Endodermal cell (in vitro differentiated cells): ENCODE data around the gene ACOT4. TPM values are rescaled to one million over a fixed set of nuclear protein-coding genes. Genes with fewer than 3 reads are reported as not detected.
"Not testable (repeated sequence)": the region's sequence is repeated elsewhere in the genome, so short reads cannot be mapped to it uniquely, and the experiment has no call there.

Experiments used
- DNase-seq: peaks from one replicate; pipeline ENCODE4 v3.0.0-alpha.2; 2017
- H3K27ac ChIP-seq: 2 replicates; pipeline ENCODE4 v1.5.1; 2013; ENCODE audit warnings: mild to moderate bottlenecking, low read depth, low read length, moderate library complexity
- H3K27me3 ChIP-seq: 2 replicates; pipeline ENCODE4 v1.6.1; 2013; ENCODE audit warnings: mild to moderate bottlenecking, low read length, moderate library complexity; ENCODE audit not compliant: insufficient read depth, control insufficient read depth, poor library complexity, severe bottlenecking
- H3K36me3 ChIP-seq: 2 replicates; pipeline ENCODE4 v1.7.0; 2013; ENCODE audit warnings: mild to moderate bottlenecking, low read length, moderate library complexity; ENCODE audit not compliant: control insufficient read depth, insufficient read depth
- H3K4me1 ChIP-seq: one replicate; pipeline ENCODE4 v1.7.0; 2013; ENCODE audit warnings: low read length; ENCODE audit not compliant: control insufficient read depth, insufficient read depth
- H3K4me3 ChIP-seq: 2 replicates; pipeline ENCODE4 v1.5.1; 2013; ENCODE audit warnings: mild to moderate bottlenecking, low read length, moderate library complexity
- H3K9ac ChIP-seq: 2 replicates; pipeline ENCODE4 v1.6.1; 2013; ENCODE audit warnings: mild to moderate bottlenecking, low read length, moderate library complexity; ENCODE audit not compliant: poor library complexity, severe bottlenecking; ENCODE audit errors: extremely low read depth
- H3K9me3 ChIP-seq: 2 replicates; pipeline ENCODE4 v1.6.1; 2013; ENCODE audit warnings: mild to moderate bottlenecking, low read length, moderate library complexity; ENCODE audit not compliant: control insufficient read depth
- H3K27ac Mint-ChIP-seq: 2 replicates; pipeline ENCODE4 v1.8.0; 2020; ENCODE audit warnings: mixed read lengths
- H3K27me3 Mint-ChIP-seq: 2 replicates; pipeline ENCODE4 v1.8.0; 2021; ENCODE audit warnings: mild to moderate bottlenecking, mixed read lengths; ENCODE audit not compliant: insufficient read depth
- H3K36me3 Mint-ChIP-seq: 2 replicates; pipeline ENCODE4 v1.8.0; 2020; ENCODE audit warnings: low read depth, mixed read lengths
- H3K4me1 Mint-ChIP-seq: 2 replicates; pipeline ENCODE4 v1.8.0; 2020; ENCODE audit warnings: mixed read lengths
- H3K4me3 Mint-ChIP-seq: 2 replicates; pipeline ENCODE4 v1.8.0; 2020; ENCODE audit warnings: mild to moderate bottlenecking, moderate library complexity, mixed read lengths
- H3K9me3 Mint-ChIP-seq: 2 replicates; pipeline ENCODE4 v1.8.0; 2020; ENCODE audit warnings: mild to moderate bottlenecking, mixed read lengths
- WGBS, 2 experiments: methylation state at CpG; one replicate each; pipeline versions ENCODE4 v1.1.5 to v1.1.7; 2013; ENCODE audit warnings: missing lambda C conversion rate in 2 of 2, mixed read lengths in 1 of 2; ENCODE audit not compliant: insufficient coverage in 1 of 2, insufficient read length in 1 of 2; 5-methylcytosine and 5-hydroxymethylcytosine counted together
- total RNA-seq, 2 donors: library from RNA; stranded (reverse); fragmentation: NEBNext Ultra II Directional in 1 of 2; extraction: Animal tissue kit (Norgen Biotek cat#: 25700) in 1 of 2; gene quantifications; 2 replicates in 1 of 2; 3 replicates in 1 of 2; pipeline ENCODE4 v1.2.1, GENCODE V29; 2021
- TF ChIP-seq, protein P1 (sequence below): fragments of 200-600 bp; sonication (generic); conservative IDR thresholded peaks from 2 replicates; pipeline ENCODE4 v1.5.0; 2021; ENCODE audit warnings: antibody characterized with exemption, mild to moderate bottlenecking

The ACOT4 gene
- total RNA-seq, 2 donors from 2014 or later = 0.97 to 2.0 TPM

DNA sequence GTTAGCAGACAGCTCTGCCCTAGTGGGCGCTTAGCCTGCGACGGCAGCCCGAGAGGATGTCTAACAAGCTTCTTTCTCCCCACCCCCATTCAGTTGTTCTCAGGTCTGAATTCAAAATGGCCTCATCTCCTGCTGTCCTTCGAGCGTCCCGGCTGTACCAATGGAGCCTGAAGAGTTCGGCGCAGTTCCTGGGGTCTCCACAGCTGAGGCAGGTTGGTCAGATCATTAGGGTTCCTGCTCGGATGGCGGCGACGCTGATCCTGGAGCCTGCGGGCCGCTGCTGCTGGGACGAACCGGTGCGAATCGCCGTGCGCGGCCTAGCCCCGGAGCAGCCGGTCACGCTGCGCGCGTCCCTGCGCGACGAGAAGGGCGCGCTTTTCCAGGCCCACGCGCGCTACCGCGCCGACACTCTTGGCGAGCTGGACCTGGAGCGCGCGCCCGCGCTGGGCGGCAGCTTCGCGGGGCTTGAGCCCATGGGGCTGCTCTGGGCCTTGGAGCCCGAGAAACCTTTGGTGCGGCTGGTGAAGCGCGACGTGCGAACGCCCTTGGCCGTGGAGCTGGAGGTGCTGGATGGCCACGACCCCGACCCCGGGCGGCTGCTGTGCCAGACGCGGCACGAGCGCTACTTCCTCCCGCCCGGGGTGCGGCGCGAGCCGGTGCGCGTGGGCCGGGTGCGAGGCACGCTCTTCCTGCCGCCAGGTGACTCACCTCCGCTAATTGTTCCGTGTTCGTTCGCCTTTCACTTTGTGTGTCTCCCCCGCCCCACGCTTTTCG, 22.3 kb upstream of the ACOT4 start, which contains the start of gene ACOT2:
Gene ACOT2, plus strand, starts transcription at position 29 of the 774 bp plus-strand sequence. Its CDS starts 28 bp downstream, at position 57.
- Histone ChIP-seq H3K27ac (peak within 1 kb of the TSS; percentile 5), H3K9ac (peak within 1 kb of the TSS; percentile 63), H3K4me3 (peak within 1 kb of the TSS; percentile 75)
- H3K4me1 Mint-ChIP-seq = peaks cover 15% of the 10 kb centered on the region
- H3K36me3 ChIP-seq, H3K27me3 ChIP-seq, H3K9me3 ChIP-seq, H3K4me1 ChIP-seq, H3K27me3 Mint-ChIP-seq: not testable (repeated sequence)
- peak within 1 kb of the TSS; percentile 75 for H3K4me3 Mint-ChIP-seq
- 6 to 18% methylated on average over 15 to 83 of the region's 83 CpGs for WGBS, 2 experiments
- TF ChIP-seq, protein P1, sequence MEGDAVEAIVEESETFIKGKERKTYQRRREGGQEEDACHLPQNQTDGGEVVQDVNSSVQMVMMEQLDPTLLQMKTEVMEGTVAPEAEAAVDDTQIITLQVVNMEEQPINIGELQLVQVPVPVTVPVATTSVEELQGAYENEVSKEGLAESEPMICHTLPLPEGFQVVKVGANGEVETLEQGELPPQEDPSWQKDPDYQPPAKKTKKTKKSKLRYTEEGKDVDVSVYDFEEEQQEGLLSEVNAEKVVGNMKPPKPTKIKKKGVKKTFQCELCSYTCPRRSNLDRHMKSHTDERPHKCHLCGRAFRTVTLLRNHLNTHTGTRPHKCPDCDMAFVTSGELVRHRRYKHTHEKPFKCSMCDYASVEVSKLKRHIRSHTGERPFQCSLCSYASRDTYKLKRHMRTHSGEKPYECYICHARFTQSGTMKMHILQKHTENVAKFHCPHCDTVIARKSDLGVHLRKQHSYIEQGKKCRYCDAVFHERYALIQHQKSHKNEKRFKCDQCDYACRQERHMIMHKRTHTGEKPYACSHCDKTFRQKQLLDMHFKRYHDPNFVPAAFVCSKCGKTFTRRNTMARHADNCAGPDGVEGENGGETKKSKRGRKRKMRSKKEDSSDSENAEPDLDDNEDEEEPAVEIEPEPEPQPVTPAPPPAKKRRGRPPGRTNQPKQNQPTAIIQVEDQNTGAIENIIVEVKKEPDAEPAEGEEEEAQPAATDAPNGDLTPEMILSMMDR = peak; percentile 8
- DNase-seq = peak; percentile 78
- H3K27ac Mint-ChIP-seq = peak within 1 kb of the TSS; percentile 95
- peaks cover 19% of the 10 kb centered on the region for H3K9me3 Mint-ChIP-seq
- H3K36me3 Mint-ChIP-seq = peaks cover 40% of the 10 kb centered on the region

DNA sequence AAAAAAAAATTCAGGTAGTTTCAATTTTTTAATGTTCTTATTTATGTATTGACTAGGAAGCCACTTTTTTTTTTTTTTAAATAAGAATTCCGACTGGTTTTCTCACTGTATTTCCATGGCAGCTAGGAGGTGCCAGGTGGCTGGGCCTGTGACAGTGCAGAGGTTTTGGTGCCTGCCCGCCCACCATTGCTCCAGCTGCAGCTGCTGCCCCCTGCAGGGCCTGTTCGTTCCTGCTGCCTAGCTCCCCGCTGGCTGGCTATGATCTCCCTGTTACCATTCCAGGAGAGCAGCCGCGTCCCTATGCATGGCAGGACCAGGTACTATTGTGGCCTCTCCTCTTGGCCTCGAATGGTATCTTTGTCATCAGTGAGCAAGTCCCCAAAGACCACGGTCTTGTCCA, 20.8 kb upstream of the ACOT4 start:
- Mint-ChIP-seq H3K4me1 (peaks cover 15% of the 10 kb centered on the region), H3K36me3 (peaks cover 33% of the 10 kb centered on the region), H3K4me3 (peak overlapping the region; percentile 75), H3K9me3 (peaks cover 13% of the 10 kb centered on the region)
- not testable (repeated sequence) for H3K27ac Mint-ChIP-seq, H3K9ac ChIP-seq, H3K27me3 Mint-ChIP-seq, H3K9me3 ChIP-seq, H3K4me3 ChIP-seq, H3K4me1 ChIP-seq, H3K27ac ChIP-seq, H3K36me3 ChIP-seq, H3K27me3 ChIP-seq
- 53 to 54% methylated on average over 5 to 7 of the region's 8 CpGs for WGBS, 2 experiments
- TF ChIP-seq, protein P1 = peak; percentile 81
- peak; percentile 89 for DNase-seq

DNA sequence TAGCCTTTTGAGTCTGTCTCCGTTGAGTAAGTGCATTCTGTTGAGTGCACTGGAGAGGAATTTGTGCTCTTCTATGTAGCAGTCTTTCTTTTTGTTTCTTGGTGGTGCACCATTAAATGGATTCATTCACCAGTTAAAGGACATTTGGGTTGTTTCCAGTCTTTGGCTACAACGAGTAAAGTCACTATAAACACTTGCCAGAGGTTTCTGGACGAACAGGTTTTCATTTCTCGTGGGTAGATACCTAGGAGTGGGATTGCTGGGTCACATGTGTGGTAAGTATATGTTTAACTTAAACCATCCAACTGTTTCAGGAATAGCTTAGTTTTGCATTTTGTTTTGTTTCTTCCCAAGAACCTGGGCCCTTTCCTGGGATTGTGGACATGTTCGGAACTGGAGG, 18.6 kb upstream of the ACOT4 start:
- H3K4me1 Mint-ChIP-seq = peaks cover 11% of the 10 kb centered on the region
- H3K27ac Mint-ChIP-seq, H3K27me3 Mint-ChIP-seq, H3K9me3 ChIP-seq, H3K27ac ChIP-seq, H3K4me3 Mint-ChIP-seq, H3K4me3 ChIP-seq, H3K9ac ChIP-seq, H3K27me3 ChIP-seq, H3K4me1 ChIP-seq, H3K36me3 ChIP-seq, DNase-seq, H3K9me3 Mint-ChIP-seq: not testable (repeated sequence)
- H3K36me3 Mint-ChIP-seq = peaks cover 19% of the 10 kb centered on the region
- WGBS, 2 experiments = 91 to 93% methylated on average over 3 to 5 of the region's 5 CpGs

DNA sequence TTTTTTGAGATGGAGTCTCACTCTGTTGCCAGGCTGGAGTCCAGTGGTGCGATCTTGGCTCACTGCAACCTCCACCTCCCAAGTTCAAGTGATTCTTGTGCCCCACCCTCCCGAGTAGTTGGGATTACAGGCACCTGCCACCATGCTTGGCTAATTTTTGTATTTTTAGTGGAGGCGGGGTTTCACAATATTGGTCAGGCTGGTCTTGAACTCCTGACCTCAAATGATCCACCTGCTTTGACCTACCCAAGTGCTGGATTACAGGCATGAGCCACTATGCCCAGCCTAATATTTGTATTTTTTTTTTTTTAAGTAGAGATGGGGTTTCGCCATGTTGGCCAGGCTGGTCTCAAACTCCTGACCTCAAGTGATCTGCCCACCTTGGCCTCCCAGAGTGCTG, 17.9 kb upstream of the ACOT4 start:
- WGBS, 2 experiments = 92 to 100% methylated on average over 2 to 3 of the region's 4 CpGs
- H3K4me3 ChIP-seq, H3K27me3 ChIP-seq, H3K4me1 Mint-ChIP-seq, H3K9ac ChIP-seq, H3K9me3 ChIP-seq, DNase-seq, H3K27me3 Mint-ChIP-seq, H3K27ac Mint-ChIP-seq, H3K4me3 Mint-ChIP-seq, H3K36me3 ChIP-seq, H3K9me3 Mint-ChIP-seq, H3K4me1 ChIP-seq, H3K27ac ChIP-seq: not testable (repeated sequence)
- peaks cover 23% of the 10 kb centered on the region for H3K36me3 Mint-ChIP-seq

DNA sequence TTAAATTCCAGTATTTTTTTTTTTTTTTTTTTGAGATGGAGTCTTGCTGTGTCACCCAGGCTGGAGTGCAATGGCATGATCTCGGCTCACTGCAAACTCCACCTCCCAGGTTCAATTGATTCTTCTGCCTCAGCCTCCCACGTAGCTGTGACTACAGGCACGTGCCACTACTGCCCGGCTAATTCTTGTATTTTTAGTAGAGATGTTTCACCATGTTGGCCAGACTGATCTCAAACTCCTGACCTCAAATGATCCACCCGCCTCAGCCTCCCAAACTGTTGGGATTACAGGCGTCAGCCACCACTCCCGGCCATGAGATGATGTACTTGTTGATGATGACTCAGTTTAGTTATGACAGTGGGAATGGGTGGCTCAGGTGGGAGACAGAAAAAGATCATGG, 17.4 kb upstream of the ACOT4 start:
- 82 to 98% methylated on average over 2 to 7 of the region's 7 CpGs for WGBS, 2 experiments
- not testable (repeated sequence) for H3K9ac ChIP-seq, DNase-seq, H3K4me3 ChIP-seq, H3K27ac ChIP-seq, H3K27me3 ChIP-seq, H3K4me1 ChIP-seq, H3K9me3 Mint-ChIP-seq, H3K4me1 Mint-ChIP-seq, H3K36me3 ChIP-seq, H3K4me3 Mint-ChIP-seq, H3K27me3 Mint-ChIP-seq, H3K9me3 ChIP-seq, H3K27ac Mint-ChIP-seq
- peaks cover 23% of the 10 kb centered on the region for H3K36me3 Mint-ChIP-seq
